Activated CD8-positive, alpha-beta memory T cell treated with anti-CD3 and anti-CD28 coated beads, Interleukin-2, amount 50 U/mL, for 1 hour (primary cell): ENCODE results near the gene SLC16A2.

Experiments used
- DNase-seq: peaks from one replicate; pipeline ENCODE4 v3.0.0-alpha.2; 2020; ENCODE audit errors: extremely low read depth

SLC16A2 gene

DNA sequence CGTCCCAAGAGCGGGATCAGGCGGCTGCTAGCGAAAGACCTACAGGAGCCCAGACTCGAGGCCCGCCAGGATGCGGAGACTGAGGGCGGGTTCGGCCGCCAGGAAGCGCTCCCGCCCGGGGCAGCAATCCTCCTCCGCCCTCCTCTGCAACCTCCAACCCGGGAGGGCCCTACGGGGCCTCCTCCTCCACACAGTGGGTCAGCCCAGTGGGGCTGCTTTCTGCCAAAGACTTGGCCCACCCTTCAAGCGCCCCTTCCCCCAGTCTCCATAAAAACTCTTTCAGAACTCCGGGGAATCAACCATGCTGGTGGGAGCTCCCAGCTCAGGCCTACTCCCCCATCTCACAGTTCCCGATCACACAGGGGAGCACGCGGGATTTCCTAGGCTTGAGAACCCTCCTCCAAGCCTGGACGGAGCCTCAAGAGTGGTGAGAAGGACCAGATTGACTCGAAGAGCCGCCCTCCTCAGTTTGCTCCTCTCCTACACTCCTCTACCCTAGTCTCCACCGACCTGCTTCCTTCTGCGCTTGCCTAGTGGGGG is 115.6 kb downstream of the SLC16A2 start:
- no peak for DNase-seq

DNA sequence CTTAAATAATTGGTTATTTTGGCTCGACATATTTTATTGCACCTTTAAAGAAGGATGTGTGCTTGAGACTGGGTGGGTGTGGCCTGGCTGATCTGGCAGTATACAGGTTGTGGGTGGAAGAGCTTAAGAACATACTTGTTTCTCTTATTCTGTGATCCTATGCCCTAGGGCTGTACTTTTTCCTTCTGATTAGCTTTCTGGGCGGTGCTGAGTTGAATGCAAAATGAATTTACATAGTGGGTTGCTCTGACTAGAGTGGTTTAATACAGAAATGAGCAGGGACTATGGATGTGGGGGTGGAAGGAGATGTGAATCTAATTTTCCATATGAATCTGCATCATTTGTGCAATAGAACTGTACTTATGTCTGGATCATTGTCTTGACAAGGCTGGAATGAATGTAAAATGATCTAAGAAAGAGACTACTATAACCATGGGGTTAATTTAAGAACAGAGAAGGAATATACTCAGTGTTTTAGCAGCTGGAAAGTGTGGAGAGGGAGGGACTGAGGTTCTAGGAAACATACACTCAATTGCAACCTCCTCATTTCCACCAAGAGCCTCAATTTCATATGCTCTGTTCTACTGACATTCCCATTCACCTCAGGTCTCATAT is 119.4 kb downstream of the SLC16A2 start:
- no peak for DNase-seq

GRCh38 chrX:74545880-74546523 is 124.7 kb downstream of the SLC16A2 start:
- no peak for DNase-seq

- DNase-seq = no peak
Observed at GRCh38 chrX:74546984-74547383, 125.7 kb downstream of the SLC16A2 start.

GRCh38 chrX:74550295-74550802 is 129.1 kb downstream of the SLC16A2 start:
- peak; percentile 68 for DNase-seq

- DNase-seq = no peak
Observed at GRCh38 chrX:74551934-74552333, 130.6 kb downstream of the SLC16A2 start.

DNA sequence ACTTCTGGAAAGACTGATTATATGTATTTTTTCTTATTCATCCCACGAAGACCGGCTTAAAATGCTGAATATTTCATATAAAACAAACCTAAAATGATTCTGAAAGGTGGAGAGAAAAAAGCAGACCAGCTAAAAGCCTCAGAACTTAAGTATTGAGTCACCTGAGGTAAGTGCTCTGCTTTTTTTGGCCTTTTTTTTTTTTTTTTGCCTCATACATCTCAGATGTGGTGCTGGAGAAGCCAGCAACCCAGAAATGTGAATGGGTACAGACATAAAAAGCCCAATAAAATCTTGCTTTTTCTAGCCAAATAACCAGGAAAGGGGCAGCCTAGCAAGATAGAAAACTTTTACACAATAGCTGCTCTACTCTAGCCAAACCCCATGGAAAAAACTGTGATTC is 136.1 kb downstream of the SLC16A2 start:
- DNase-seq = no peak

DNA sequence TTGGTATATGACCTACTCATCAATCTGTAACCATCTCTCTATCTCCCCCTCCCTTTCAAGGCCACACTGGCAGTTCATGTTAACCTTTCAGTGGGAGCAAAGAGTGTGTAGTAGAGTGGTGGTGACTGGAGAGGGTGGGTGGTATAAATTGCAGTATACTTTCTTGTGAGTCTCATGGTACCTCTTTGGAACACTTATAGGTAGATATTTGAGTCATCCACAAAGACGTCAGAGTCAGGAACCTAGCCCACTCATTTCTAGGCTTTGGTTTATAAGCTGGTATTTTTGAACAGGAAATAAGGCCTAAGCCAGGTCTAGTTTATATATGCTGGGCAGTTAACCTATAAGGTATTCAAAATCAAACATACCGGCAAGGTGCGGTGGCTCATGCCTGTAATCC is 156.8 kb downstream of the SLC16A2 start:
- no peak for DNase-seq

DNA sequence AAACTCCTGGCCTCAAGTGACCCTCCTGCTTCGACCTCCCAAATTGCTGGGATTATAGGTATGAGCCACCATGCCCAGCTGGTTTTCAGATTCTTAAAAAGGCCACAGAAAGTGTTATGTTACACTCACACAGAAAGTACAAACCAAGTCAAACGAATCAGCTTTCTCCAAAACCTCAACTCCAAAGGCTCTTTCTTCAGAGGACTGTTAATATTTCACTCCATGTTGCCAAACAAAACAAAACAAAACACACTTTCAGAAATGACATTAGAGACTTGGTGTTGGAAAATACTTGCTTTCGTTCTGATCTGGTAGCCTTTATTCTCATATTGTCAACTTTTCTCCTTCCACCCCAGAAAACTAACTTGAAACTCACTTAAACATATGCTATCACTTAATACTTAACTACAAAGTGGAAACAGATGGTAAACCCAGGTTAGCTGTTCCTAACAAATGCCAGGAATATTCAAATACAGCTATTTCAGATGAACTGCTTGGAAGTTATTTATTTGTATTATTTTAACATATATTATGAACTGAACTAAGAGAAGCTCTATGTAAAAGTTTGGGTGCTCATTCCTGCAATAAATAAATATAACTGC is 158.4 kb downstream of the SLC16A2 start:
- DNase-seq = no peak
